ENCODE data around the gene CLDND2.

Gene CLDND2

DNA sequence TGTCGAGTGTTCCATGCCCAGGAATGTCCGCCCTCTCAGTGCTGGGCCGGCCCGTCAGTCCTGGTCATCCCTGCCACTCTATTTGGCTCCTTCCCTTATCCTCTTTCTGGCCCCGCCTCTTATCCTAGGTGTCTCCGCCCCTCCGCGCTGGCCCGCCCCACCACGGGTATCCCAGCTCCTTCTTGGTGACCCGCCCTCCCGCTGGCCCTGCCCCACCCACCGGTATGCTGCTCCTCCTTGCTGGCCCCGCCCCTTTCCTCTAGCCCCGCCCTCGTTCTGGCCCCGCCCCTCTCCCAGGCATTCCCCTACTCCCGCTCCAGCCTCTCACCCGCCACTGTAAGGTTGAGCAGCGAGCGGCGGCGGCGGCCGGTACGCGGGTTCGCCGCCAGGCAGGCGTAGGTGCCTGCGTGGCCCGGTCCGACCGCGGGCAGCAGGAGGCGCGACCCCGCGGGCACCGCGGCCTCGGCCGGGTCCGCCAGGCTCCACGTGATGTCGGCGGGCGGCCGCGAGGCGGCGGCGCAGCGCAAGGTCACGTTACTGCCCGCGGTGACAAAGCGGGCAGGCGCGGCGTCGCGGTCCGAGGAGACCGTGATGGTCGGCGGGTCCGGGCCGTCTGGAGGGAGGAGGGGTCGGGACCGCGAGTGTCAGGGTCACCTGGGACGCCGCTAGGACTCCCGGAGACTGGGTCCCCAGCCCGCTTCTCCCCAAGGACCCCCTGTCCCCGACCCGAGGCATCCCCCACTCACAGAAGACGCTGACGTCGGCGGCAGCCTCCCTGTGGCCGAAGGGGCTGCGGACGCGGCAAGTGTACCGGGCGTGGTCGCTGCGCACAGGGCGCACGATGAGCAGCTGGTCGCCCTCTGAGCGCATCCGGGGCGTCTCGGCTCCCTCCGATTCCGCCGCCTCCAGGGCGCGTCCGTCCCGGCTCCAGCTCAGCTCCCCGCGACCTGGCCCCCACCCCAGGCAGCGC, 28.8 kb downstream of the CLDND2 start:
- Histone ChIP-seq H3K9me3 (ENCODE audit: control insufficient read depth, insufficient read depth, low read depth, low read length) (no peaks in the 10 kb centered on the region), H3K27ac (ENCODE audit: extremely low read depth, low read depth, low read length) (peak overlapping the region; percentile 16; the same call in 1 of the 2 replicates), H3K4me3 (ENCODE audit: low read depth, low read length) (peak overlapping the region; percentile 82), H3K4me1 (ENCODE audit: control insufficient read depth, insufficient read depth, low read length) (0 out of 2 replicates have a peak, but pooled peaks cover 8% of the 10 kb centered on the region), H3K36me3 (ENCODE audit: control insufficient read depth in 2 of 2, insufficient read depth in 1 of 2, low read length in 2 of 2) (no peaks in the 10 kb centered on the region)
- CTCF ChIA-PET, result interaction anchor here (0.6 to 3.1 kb wide), 17 partner anchors 9 to 438 kb away, joined by 3 to 15 read pairs (median 3); partner anchors contain the start of gene ETFB
- POLR2A ChIA-PET, result interaction anchor here (0.6 to 2.2 kb wide), 31 partner anchors 9 to 610 kb away, joined by 3 to 37 read pairs (median 4); partner anchors contain the start of genes ETFB, LIM2 and NKG7
- TF ChIP-seq ZNF488 (tag by site-specific recombination; IDR thresholded peaks at IDR 0.05), result no peak
- peak; percentile 70; the same call in 1 of the 2 replicates for TF ChIP-seq ZNF777 (tag by site-specific recombination; IDR thresholded peaks at IDR 0.05; ENCODE audit: borderline replicate concordance)
- TF ChIP-seq ZNF112 (tag by site-specific recombination; IDR thresholded peaks at IDR 0.05), result no peak
- no peak for TF ChIP-seq ZNF214 (tag by site-specific recombination; IDR thresholded peaks at IDR 0.05; ENCODE audit: borderline replicate concordance)
- no peak for TF ChIP-seq ZNF121 (tag by site-specific recombination; IDR thresholded peaks at IDR 0.05)
- no peak for TF ChIP-seq ZNF558 (tag by site-specific recombination; IDR thresholded peaks at IDR 0.05)
- TF ChIP-seq ZNF785 (tag by site-specific recombination; IDR thresholded peaks at IDR 0.05), result no peak
- TF ChIP-seq ZNF518A (tag by site-specific recombination; conservative IDR thresholded peaks at IDR 0.05; ENCODE audit: low read depth), result no peak
- no peak for TF ChIP-seq ZNF146 (tag by site-specific recombination; IDR thresholded peaks at IDR 0.05)
- no peak for TF ChIP-seq ZNF426 (tag by site-specific recombination; IDR thresholded peaks at IDR 0.05)
- no peak for TF ChIP-seq HOXA7 (CRISPR knock-in tag; IDR thresholded peaks at IDR 0.05; ENCODE audit: borderline replicate concordance)
- TF ChIP-seq, protein P1, sequence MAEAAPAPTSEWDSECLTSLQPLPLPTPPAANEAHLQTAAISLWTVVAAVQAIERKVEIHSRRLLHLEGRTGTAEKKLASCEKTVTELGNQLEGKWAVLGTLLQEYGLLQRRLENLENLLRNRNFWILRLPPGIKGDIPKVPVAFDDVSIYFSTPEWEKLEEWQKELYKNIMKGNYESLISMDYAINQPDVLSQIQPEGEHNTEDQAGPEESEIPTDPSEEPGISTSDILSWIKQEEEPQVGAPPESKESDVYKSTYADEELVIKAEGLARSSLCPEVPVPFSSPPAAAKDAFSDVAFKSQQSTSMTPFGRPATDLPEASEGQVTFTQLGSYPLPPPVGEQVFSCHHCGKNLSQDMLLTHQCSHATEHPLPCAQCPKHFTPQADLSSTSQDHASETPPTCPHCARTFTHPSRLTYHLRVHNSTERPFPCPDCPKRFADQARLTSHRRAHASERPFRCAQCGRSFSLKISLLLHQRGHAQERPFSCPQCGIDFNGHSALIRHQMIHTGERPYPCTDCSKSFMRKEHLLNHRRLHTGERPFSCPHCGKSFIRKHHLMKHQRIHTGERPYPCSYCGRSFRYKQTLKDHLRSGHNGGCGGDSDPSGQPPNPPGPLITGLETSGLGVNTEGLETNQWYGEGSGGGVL (tag by site-specific recombination; IDR thresholded peaks at IDR 0.05), result peak; percentile 31; the same call in 1 of the 2 replicates
- TF ChIP-seq ZEB2 (tag by site-specific recombination; IDR thresholded peaks at IDR 0.05), result 0 out of 2 replicates have a peak, but pooled peaks have one; percentile 11
- TF ChIP-seq, protein P2, sequence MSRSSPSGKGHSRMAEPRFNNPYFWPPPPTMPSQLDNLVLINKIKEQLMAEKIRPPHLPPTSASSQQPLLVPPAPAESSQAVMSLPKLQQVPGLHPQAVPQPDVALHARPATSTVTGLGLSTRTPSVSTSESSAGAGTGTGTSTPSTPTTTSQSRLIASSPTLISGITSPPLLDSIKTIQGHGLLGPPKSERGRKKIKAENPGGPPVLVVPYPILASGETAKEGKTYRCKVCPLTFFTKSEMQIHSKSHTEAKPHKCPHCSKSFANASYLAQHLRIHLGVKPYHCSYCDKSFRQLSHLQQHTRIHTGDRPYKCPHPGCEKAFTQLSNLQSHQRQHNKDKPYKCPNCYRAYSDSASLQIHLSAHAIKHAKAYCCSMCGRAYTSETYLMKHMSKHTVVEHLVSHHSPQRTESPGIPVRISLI (tag by site-specific recombination; IDR thresholded peaks at IDR 0.05), result no peak
- TF ChIP-seq PRDM4 (tag by site-specific recombination; IDR thresholded peaks at IDR 0.05), result no peak
- peak; percentile 11; the same call in 1 of the 2 replicates for TF ChIP-seq PRDM10 (tag by site-specific recombination; IDR thresholded peaks at IDR 0.05)
- no peak for TF ChIP-seq ZNF114 (tag by site-specific recombination; IDR thresholded peaks at IDR 0.05)
- TF ChIP-seq ZBTB21 (tag by site-specific recombination; IDR thresholded peaks at IDR 0.05), result no peak
- TF ChIP-seq ZNF335 (tag by site-specific recombination; conservative IDR thresholded peaks at IDR 0.05), result peak; percentile 35; the same call in 1 of the 2 replicates
